Neural cell (in vitro differentiated cells): Measurements from ENCODE around the gene MEGF9.

ENCODE experiments used
- EZH2 ChIP-seq: fragments of 200-600, 300-800 bp; shearing (Covaris generic), sonication (generic); IDR thresholded peaks from 2 replicates; pipeline ENCODE4 v1.6.1; 2014; ENCODE audit warnings: antibody characterized with exemption, low read length, borderline replicate concordance, mild to moderate bottlenecking; ENCODE audit not compliant: insufficient read depth, poor library complexity, severe bottlenecking
- SMC3 ChIP-seq: fragments of 450-650 bp; conservative IDR thresholded peaks from 2 replicates; pipeline ENCODE4 v1.6.1; 2014; ENCODE audit warnings: antibody characterized with exemption, mild to moderate bottlenecking, moderate library complexity; ENCODE audit not compliant: poor library complexity
- TF ChIP-seq, protein P1 (sequence below): fragments of 450-650 bp; IDR thresholded peaks from 2 replicates; pipeline ENCODE4 v1.5.1; 2014; ENCODE audit warnings: antibody characterized with exemption, mild to moderate bottlenecking, moderate library complexity; ENCODE audit not compliant: poor library complexity, severe bottlenecking

DNA sequence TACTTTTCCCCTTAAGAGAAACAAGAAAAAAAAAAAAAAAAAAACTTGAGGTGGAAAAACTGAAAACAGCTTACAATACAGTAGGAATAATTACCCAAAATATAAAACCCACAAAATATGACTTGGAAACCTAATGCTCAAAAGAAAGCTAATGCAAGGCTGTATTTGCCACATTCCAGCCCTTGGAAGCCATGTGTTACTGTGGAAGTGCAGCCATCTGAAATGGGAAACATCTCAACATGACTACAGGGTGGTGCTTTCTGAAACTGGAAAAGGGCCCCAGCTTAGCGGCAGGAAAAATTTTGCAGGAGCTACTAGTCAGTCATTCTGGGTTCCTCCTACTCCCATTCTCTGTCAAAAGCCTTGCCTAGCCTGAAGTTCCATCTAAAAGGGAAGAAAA is 154.7 kb downstream of the MEGF9 start:
- TF ChIP-seq EZH2 (no peak), SMC3 (no peak)
- TF ChIP-seq, protein P1, sequence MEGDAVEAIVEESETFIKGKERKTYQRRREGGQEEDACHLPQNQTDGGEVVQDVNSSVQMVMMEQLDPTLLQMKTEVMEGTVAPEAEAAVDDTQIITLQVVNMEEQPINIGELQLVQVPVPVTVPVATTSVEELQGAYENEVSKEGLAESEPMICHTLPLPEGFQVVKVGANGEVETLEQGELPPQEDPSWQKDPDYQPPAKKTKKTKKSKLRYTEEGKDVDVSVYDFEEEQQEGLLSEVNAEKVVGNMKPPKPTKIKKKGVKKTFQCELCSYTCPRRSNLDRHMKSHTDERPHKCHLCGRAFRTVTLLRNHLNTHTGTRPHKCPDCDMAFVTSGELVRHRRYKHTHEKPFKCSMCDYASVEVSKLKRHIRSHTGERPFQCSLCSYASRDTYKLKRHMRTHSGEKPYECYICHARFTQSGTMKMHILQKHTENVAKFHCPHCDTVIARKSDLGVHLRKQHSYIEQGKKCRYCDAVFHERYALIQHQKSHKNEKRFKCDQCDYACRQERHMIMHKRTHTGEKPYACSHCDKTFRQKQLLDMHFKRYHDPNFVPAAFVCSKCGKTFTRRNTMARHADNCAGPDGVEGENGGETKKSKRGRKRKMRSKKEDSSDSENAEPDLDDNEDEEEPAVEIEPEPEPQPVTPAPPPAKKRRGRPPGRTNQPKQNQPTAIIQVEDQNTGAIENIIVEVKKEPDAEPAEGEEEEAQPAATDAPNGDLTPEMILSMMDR: no peak
